Lung (tissue), 12 donors: Measurements from ENCODE around the gene DYSF. TPM values are rescaled to one million over a fixed set of nuclear protein-coding genes. Genes with fewer than 3 reads are reported as not detected.

ENCODE experiments used
- ATAC-seq: fragments of 200-7000 bp; cut with Tn5 transposase; one replicate; pipeline ENCODE4 v1.9.1; 2020; ENCODE audit warnings: moderate number of reproducible peaks; ENCODE audit not compliant: insufficient read depth, low FRiP score
- DNase-seq, 3 donors: peaks; one replicate each; pipeline ENCODE4 v3.0.0-alpha.2; 2013 to 2017
- H3K27ac ChIP-seq, 2 donors: one replicate each; pipeline ENCODE4 v1.5.1; 2013; ENCODE audit warnings: mild to moderate bottlenecking in 2 of 2, moderate library complexity in 2 of 2, control low read depth in 1 of 2, inconsistent platforms in 1 of 2, low read depth in 1 of 2, low read length in 1 of 2
- H3K27me3 ChIP-seq, 3 donors: one replicate each; pipeline ENCODE4 v1.5.1; 2013; ENCODE audit warnings: low read length in 2 of 3; ENCODE audit not compliant: control insufficient read depth in 3 of 3, insufficient read depth in 3 of 3
- H3K36me3 ChIP-seq, 4 donors: one replicate each; pipeline ENCODE4 v1.5.1; 2013; ENCODE audit warnings: low read length in 4 of 4, mild to moderate bottlenecking in 1 of 4, moderate library complexity in 1 of 4; ENCODE audit not compliant: control insufficient read depth in 4 of 4, insufficient read depth in 4 of 4
- H3K4me1 ChIP-seq, 5 donors: one replicate each; pipeline ENCODE4 v1.5.1; 2013; ENCODE audit warnings: low read length in 5 of 5, mild to moderate bottlenecking in 2 of 5, moderate library complexity in 1 of 5; ENCODE audit not compliant: control insufficient read depth in 5 of 5, insufficient read depth in 5 of 5
- H3K4me3 ChIP-seq: one replicate; pipeline ENCODE4 v1.5.1; 2013; ENCODE audit warnings: mild to moderate bottlenecking, control low read depth, moderate library complexity
- H3K9ac ChIP-seq, 2 donors: one replicate each; pipeline ENCODE4 v1.5.1; 2013; ENCODE audit warnings: low read length in 2 of 2, control low read depth in 1 of 2; ENCODE audit not compliant: insufficient read depth in 1 of 2
- H3K9me3 ChIP-seq, 4 donors: one replicate each; pipeline ENCODE4 v1.5.1; 2013; ENCODE audit warnings: low read length in 3 of 4, mild to moderate bottlenecking in 1 of 4, moderate library complexity in 1 of 4; ENCODE audit not compliant: control insufficient read depth in 4 of 4, insufficient read depth in 3 of 4
- CTCF ChIP-seq: IDR thresholded peaks from 2 replicates; pipeline ENCODE4 v1.5.1; 2012; ENCODE audit warnings: mild to moderate bottlenecking; ENCODE audit errors: control extremely low read depth, extremely low read depth
- WGBS, 2 donors: extraction: QIAGEN DNeasy Blood & Tissue Kit; methylation state at CpG; one replicate each; pipeline ENCODE4 v1.1.7; 2013; 5-methylcytosine and 5-hydroxymethylcytosine counted together
- polyA plus RNA-seq, 2 donors: library from polyadenylated mRNA; stranded (reverse); fragments of 200-250 nt; gene quantifications; one replicate each; pipeline ENCODE4 v1.2.1, GENCODE V29; 2013
- total RNA-seq, 2 donors: library from RNA; depleted of rRNA in 1 of 2; stranded (reverse); fragments of >200 nt in 1 of 2; gene quantifications; one replicate each; pipeline ENCODE4 v1.2.1, GENCODE V29; 2014 to 2021
- donor health status: control.
- donor health status: control.
- donor health status: Bipolar disorder and iron deficiency.
- donor health status: healthy.
- donor health status: DM: yes; HTN: yes; CAD: no.

DYSF gene
- total and polyA plus RNA-seq, 4 donors, result 12.9 to 56.2 (median 40.0) TPM

- peaks cover 0 to 3% (median 0%) of the 10 kb centered on the region in 3 donors for H3K27me3 ChIP-seq
- H3K4me1 ChIP-seq, result peaks cover 0 to 8% (median 0%) of the 10 kb centered on the region in 5 donors
- no peak for TF ChIP-seq CTCF
- WGBS, 2 donors, result 77 to 81% methylated on average over 3 of the region's 3 CpGs
- DNase-seq, result no peak
- H3K4me3 ChIP-seq, result no peak overlapping the region
- no peaks in the 10 kb centered on the region for H3K9me3 ChIP-seq
- no peak for ATAC-seq
- no peaks in the 10 kb centered on the region for H3K36me3 ChIP-seq
- no peak overlapping the region for H3K9ac ChIP-seq
- H3K27ac ChIP-seq, result peak overlapping the region in 1 of 2 donors; percentile 14
These were observed 137.7 kb downstream of the DYSF start for GRCh38 chr2:71591044-71591443.

GRCh38 chr2:71592181-71592711 lies 138.9 kb downstream of the DYSF start:
- no peak for ATAC-seq

DNA sequence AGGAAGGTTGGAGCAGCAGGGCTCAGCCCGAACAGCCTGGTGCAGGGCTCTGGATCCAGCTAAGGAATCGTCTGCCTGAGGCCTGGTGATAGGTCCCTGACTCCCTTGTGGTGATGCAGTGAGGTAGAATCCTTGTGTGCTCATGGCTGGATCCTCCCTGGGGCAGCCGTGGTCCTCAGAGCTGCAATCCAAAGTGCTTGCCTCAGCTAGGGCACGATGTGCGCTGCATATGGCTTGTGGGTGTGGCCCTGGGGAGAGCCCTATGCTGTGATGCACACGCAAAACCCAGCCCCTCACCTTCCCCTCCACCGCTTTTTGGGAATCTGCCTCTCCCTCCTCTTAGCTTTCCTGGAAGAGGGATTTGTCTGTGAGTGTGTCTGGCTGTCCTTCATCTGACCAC lies 142.2 kb downstream of the DYSF start:
- WGBS, 2 donors, result 81 to 91% methylated on average over 7 of the region's 7 CpGs
- H3K9me3 ChIP-seq, result no peaks in the 10 kb centered on the region
- TF ChIP-seq CTCF, result no peak
- H3K27ac ChIP-seq, result no peak overlapping the region
- H3K4me3 ChIP-seq, result no peak overlapping the region
- no peak overlapping the region for H3K9ac ChIP-seq
- no peaks in the 10 kb centered on the region for H3K27me3 ChIP-seq
- H3K36me3 ChIP-seq, result peaks cover 0 to 2% (median 0%) of the 10 kb centered on the region in 4 donors
- peaks cover 0 to 13% (median 0%) of the 10 kb centered on the region in 5 donors for H3K4me1 ChIP-seq
- DNase-seq (no peak), ATAC-seq (no peak)

More at GRCh38 chr2:71592181-71592711, 138.9 kb downstream of the DYSF start:
- Histone ChIP-seq H3K27me3 (peaks cover 0 to 3% (median 0%) of the 10 kb centered on the region in 3 donors), H3K4me1 (peaks cover 0 to 13% (median 0%) of the 10 kb centered on the region in 5 donors), H3K27ac (peak overlapping the region in 1 of 2 donors; percentile 59), H3K4me3 (no peak overlapping the region), H3K36me3 (no peaks in the 10 kb centered on the region), H3K9ac (no peak overlapping the region), H3K9me3 (no peaks in the 10 kb centered on the region)
- 54 to 65% methylated on average over 12 of the region's 12 CpGs for WGBS, 2 donors
- DNase-seq, result peak in 1 of 3 donors; percentile 28
- TF ChIP-seq CTCF, result no peak

GRCh38 chr2:71596011-71596410 lies 142.7 kb downstream of the DYSF start:
- DNase-seq (peak in 1 of 3 donors; percentile 46), ATAC-seq (no peak)
- no peak overlapping the region for H3K9ac ChIP-seq
- WGBS, 2 donors, result 52 to 71% methylated on average over 17 of the region's 17 CpGs
- peaks cover 0 to 2% (median 0%) of the 10 kb centered on the region in 4 donors for H3K36me3 ChIP-seq
- no peak for TF ChIP-seq CTCF
- H3K27me3 ChIP-seq, result no peaks in the 10 kb centered on the region
- no peak overlapping the region for H3K27ac ChIP-seq
- no peak overlapping the region for H3K4me3 ChIP-seq
- H3K4me1 ChIP-seq, result peaks cover 0 to 13% (median 0%) of the 10 kb centered on the region in 5 donors
- H3K9me3 ChIP-seq, result no peaks in the 10 kb centered on the region
